ENCODE measurements around the gene ATP1B1. TPM values are rescaled to one million over a fixed set of nuclear protein-coding genes. Genes with fewer than 3 reads are reported as not detected.
"Not testable (repeated sequence)": the region's sequence is repeated elsewhere in the genome, so short reads cannot be mapped to it uniquely, and the experiment has no call there.

Gene ATP1B1
- total RNA-seq, 1 donor from 2014 or later: 125 TPM

- ATAC-seq: no peak
Measured at GRCh38 chr1:169143984-169144383, 37.5 kb downstream of the ATP1B1 start.

GRCh38 chr1:169144941-169145626 lies 38.6 kb downstream of the ATP1B1 start:
- ATAC-seq: no peak

GRCh38 chr1:169146576-169147214 lies 40.2 kb downstream of the ATP1B1 start:
- ATAC-seq: no peak

GRCh38 chr1:169148472-169149252 lies 42.2 kb downstream of the ATP1B1 start:
- no peak for ATAC-seq

GRCh38 chr1:169149555-169150286 lies 43.2 kb downstream of the ATP1B1 start:
- ATAC-seq: no peak

- no peak for ATAC-seq
Measured at GRCh38 chr1:169150641-169151337, 44.3 kb downstream of the ATP1B1 start.

GRCh38 chr1:169151338-169151837 lies 44.9 kb downstream of the ATP1B1 start:
- ATAC-seq: peak; percentile 11

- ATAC-seq: no peak
Measured at GRCh38 chr1:169155675-169156074, 49.2 kb downstream of the ATP1B1 start.

GRCh38 chr1:169156580-169156979 lies 50.1 kb downstream of the ATP1B1 start:
- ATAC-seq: no peak

- ATAC-seq: no peak
Measured at GRCh38 chr1:169160845-169161495, 54.5 kb downstream of the ATP1B1 start.

- peak; percentile 51 for ATAC-seq
Measured at GRCh38 chr1:169161496-169162194, 55.2 kb downstream of the ATP1B1 start.

- ATAC-seq: no peak
Measured at GRCh38 chr1:169163059-169163458, 56.6 kb downstream of the ATP1B1 start.

- ATAC-seq: no peak
Measured at GRCh38 chr1:169175461-169175860, 69.0 kb downstream of the ATP1B1 start.

GRCh38 chr1:169179431-169179830 lies 72.9 kb downstream of the ATP1B1 start:
- not testable (repeated sequence) for ATAC-seq

GRCh38 chr1:169180174-169180573 lies 73.7 kb downstream of the ATP1B1 start:
- no peak for ATAC-seq

Data from esophagus mucosa (tissue), 1 donor.